ENCODE data around the gene TM4SF20.

DNA sequence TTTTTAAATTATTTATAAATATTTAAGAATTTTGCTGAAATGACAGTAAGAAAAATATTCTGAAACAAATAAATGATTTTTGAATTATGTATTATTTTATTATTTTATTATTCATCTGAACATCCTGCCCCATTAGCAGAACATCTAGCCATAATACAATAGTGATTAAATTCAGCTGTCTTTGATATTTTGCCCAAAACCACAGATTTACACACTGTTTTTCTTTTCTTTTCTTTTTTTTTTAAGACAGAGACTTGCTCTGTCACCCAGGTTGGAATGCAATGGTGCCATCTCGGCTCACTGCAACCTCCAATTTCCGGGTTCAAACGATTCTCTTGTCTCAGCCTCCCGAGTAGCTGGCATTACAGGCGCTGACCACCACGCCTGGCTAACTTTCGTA is 10.6 kb upstream of the TM4SF20 start:
- TF ChIP-seq, protein P1, sequence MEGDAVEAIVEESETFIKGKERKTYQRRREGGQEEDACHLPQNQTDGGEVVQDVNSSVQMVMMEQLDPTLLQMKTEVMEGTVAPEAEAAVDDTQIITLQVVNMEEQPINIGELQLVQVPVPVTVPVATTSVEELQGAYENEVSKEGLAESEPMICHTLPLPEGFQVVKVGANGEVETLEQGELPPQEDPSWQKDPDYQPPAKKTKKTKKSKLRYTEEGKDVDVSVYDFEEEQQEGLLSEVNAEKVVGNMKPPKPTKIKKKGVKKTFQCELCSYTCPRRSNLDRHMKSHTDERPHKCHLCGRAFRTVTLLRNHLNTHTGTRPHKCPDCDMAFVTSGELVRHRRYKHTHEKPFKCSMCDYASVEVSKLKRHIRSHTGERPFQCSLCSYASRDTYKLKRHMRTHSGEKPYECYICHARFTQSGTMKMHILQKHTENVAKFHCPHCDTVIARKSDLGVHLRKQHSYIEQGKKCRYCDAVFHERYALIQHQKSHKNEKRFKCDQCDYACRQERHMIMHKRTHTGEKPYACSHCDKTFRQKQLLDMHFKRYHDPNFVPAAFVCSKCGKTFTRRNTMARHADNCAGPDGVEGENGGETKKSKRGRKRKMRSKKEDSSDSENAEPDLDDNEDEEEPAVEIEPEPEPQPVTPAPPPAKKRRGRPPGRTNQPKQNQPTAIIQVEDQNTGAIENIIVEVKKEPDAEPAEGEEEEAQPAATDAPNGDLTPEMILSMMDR (conservative IDR thresholded peaks at IDR 0.05; ENCODE audit: low read depth, low read length), result no peak
- TF ChIP-seq EZH2 (IDR thresholded peaks at IDR 0.05; ENCODE audit: borderline replicate concordance, low read depth, low read length, poor library complexity, severe bottlenecking), result no peak

Data from A673 (cell line).